Inflammatory macrophage (primary cell): ENCODE measurements around the gene OAT.

ENCODE experiments used
- DNase-seq, 2 donors: peaks; one replicate each; pipeline ENCODE4 v3.0.0-alpha.2; 2020 to 2022

OAT gene

DNA sequence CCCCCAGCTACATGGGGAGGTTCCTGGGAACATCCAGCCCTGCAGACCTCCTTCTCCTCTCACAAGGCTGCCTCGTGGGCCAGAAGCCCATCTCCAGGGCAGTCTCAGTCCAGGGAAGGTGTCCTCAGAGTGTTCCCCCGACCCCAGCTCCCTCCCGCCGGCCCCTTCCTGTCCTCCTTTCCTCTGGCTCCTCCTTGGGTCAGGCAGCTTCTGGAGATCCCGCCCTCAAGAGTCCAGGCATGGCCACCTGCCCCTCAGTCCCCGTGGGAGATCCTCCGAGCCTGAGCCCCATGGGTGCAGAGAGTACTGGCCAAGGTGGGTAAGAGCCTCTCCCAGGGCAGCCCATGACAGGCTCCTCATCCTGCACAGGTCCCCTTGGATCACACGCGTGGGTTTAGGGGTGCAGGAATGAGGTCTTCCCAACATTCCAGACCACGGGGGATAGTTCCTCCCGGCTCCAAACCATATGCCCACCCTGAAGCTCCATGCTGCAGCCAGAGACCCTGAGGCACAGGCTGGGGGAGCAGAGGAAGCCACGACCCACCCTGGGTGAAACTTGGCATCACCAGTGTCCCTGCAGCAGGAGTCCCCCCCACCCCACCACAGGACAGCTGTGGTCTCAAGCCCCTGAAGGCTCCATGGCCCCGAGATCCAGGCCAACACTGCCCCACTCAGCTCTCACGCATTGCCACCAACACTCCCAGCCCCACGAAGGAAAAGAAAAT is 65.5 kb downstream of the OAT start:
- DNase-seq, result no peak

DNA sequence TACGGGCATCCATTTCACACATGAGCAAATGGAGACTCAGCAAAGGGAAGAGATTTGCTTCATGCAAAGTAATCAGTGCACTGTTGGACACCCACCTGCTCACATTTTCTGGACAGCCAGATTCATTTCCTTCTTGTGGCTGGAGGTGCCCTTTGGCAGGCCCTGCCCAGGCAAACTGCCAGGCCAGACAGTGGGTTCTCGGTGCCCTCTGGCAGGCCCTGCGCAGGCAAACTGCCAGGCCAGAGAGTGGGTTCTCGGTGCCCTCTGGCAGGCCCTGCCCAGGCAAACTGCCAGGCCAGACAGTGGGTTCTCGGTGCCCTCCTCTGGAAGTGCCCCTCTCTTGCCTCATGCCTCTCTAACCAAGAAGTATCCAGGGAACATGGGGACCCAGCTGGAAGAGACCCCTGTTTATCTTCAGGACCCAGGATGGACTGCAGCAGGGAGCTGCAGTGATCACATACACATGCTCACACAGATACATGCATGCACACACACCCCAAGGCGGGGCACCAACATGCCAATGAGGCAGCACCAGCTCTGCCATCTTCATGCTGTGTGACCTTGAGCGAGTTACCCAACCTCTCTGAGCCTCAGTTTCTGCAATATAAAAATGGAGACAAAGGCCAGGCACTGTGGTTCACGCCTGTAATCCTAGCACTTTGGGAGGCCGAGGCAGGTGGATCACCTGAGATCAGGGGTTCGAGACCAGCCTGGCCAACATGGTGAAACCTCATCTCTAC is 67.1 kb downstream of the OAT start:
- no peak for DNase-seq

DNA sequence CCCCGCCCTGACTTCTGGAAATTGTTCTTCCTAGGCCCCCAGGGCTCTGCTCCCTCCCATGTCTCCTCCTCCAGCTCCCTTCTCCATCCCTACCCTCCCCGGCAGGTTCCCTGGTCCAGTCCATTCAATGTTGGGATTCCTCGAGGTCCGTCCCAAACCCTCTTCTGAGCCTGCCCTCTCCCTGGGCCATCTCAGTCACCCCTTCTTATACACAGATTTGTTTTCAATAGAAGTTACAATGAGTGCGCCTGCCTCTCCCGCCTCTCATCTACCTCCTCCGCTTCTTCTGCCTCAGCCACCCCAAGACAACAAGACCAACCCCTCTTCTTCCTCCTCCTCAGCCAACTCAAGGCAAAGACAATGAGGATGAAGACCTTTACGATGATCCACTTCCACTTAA is 67.9 kb downstream of the OAT start:
- no peak for DNase-seq

DNA sequence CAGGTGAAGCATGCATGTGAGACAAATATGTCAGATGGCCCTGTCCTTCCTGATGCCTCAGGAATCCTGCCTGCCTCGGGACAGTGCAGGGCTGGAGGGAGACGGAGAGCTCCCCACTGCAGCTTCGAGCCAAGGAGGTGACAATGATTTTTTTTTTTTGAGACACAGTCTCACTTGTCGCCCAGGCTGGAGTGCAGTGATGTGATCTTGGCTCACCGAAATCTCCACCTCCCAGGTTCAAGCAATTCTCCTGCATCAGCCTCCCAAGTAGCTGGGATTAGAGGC is 68.8 kb downstream of the OAT start:
- no peak for DNase-seq

DNA sequence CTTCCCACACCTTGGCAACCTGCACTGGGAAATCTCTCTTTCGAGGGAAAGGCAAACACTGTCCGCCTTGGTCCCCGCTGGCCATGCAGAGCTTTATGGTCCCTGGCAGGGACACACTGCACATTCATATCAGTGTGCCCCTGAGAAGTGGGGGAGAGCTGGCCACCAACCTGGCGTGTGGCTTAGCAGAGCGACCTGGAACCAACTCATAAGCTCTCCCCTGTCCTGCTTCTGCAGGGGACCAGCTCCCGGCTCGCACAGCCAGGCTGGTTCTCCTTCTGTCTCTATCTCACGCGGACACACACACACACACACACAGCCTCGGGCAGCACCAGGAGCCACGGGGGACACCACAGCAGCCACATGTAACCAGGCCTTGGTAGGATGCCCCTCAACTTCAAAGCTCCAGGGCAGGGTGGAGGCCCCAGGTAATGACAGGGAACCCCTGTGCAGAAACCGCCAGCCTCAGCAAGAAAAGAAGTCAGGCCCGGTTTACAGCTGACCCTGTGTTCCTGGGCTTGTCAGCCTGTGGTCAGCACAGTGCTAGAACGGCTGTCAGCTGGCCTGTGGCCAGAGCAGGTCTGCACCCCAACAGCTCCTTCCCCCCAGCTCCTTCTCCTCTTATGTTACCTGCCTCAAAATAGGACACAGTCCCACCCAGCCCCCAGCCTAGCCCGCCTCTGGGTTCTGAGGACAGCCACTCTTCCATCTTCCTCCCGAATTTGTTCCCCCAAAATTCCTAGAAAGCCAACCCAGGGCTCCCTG is 69.3 kb downstream of the OAT start:
- DNase-seq, result no peak

DNA sequence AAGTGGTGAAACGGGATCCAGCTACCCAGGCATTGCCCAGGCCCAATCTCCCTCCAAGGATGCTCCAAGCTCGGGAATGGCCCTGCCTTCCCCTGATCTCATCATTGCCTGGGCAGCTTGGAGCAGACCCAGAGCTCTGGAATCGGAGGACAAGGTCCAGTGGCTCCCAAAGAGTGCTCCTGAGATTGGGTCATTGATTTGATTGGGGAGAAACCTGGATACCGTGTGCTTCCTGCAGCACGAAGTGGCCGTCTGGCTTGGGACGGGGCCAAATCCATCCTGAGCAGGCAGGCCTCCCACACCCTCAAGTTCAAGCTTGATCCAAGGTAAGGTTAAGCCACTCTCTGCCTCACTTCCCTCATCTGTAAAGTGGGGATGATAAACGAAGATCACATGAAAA is 69.9 kb downstream of the OAT start:
- no peak for DNase-seq

DNA sequence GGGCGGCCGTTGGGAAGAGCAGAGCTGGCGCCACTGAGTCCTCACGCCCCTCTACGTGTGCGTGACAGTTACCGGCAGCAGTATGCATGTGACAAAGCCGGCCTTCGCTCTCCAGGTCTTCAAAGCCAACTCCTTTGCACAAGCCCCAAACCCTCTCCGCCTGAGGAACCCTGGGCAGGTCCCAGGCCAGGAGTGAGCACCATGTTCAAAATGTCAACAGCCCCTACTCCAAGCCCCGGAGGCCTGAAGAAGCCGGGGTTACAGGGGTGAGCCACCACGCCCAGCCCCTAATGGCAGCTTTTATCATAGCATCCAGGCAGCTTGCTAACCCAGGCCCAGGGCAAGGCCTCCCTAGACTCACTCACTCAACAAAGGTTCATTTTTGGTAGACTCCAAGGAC is 70.8 kb downstream of the OAT start:
- no peak for DNase-seq
